VCaP (cell line): ENCODE results near the gene SEC16A.
A peak's percentile ranks its signal among the peaks of the same experiment; 100 is the strongest.

Experiments
- H3K27ac ChIP-seq: fragments of 450-650 bp; 2 replicates; pipeline ENCODE4 v1.5.1; 2017
- TF ChIP-seq, protein P1 (sequence below): fragments of 450-650 bp; conservative IDR thresholded peaks from 2 replicates; pipeline ENCODE4 v1.5.1; 2017; ENCODE audit warnings: mild to moderate bottlenecking, moderate library complexity

SEC16A gene

DNA sequence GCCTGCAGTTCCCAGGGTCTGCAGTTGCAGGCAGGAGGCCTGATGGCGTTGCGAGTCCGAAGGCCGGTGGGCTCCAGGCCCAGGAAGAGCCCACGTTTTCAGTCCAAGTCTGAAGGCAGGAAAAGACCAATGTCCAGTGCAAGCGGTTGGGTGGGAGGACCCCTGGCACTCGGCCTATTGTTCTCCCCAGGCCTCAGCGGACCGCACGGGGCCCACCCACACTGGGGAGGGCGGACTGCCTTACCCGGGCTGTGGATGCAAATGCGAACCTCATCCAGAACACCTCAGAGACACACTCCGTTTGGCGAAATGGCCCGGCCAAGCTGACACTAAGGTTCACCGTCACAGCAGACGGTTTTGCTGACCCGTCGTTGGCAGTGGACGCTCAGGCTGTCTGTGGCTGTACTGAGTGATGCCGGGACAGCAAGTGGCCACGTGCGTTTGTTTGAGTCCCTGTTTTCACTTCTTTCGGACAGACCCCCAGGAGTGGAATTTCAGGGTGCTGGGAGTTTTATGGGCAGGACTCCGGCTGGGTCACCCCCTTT is 10.2 kb upstream of the SEC16A start:
- no peak overlapping the region for H3K27ac ChIP-seq
- TF ChIP-seq, protein P1, sequence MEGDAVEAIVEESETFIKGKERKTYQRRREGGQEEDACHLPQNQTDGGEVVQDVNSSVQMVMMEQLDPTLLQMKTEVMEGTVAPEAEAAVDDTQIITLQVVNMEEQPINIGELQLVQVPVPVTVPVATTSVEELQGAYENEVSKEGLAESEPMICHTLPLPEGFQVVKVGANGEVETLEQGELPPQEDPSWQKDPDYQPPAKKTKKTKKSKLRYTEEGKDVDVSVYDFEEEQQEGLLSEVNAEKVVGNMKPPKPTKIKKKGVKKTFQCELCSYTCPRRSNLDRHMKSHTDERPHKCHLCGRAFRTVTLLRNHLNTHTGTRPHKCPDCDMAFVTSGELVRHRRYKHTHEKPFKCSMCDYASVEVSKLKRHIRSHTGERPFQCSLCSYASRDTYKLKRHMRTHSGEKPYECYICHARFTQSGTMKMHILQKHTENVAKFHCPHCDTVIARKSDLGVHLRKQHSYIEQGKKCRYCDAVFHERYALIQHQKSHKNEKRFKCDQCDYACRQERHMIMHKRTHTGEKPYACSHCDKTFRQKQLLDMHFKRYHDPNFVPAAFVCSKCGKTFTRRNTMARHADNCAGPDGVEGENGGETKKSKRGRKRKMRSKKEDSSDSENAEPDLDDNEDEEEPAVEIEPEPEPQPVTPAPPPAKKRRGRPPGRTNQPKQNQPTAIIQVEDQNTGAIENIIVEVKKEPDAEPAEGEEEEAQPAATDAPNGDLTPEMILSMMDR: no peak

DNA sequence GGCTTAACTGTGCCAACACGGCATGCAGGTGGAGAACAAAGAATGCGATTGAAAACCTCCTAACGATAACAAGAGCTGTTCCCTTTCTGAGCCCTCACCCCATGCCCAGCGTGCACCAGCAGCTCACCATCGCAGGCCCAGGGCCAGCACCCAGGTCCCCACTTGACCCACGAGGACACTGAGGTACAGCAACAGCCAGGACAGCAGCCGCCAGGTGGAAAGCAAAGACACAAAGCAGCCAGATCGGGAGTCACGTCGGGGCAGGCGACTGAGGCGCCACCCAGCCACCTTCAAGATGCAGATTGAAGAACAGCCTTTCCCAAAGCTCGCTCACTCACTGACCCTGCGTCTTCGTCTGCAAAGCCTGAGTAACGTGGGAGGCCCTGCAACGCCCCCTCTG is 6.9 kb upstream of the SEC16A start:
- TF ChIP-seq, protein P1: no peak
- H3K27ac ChIP-seq: no peak overlapping the region

DNA sequence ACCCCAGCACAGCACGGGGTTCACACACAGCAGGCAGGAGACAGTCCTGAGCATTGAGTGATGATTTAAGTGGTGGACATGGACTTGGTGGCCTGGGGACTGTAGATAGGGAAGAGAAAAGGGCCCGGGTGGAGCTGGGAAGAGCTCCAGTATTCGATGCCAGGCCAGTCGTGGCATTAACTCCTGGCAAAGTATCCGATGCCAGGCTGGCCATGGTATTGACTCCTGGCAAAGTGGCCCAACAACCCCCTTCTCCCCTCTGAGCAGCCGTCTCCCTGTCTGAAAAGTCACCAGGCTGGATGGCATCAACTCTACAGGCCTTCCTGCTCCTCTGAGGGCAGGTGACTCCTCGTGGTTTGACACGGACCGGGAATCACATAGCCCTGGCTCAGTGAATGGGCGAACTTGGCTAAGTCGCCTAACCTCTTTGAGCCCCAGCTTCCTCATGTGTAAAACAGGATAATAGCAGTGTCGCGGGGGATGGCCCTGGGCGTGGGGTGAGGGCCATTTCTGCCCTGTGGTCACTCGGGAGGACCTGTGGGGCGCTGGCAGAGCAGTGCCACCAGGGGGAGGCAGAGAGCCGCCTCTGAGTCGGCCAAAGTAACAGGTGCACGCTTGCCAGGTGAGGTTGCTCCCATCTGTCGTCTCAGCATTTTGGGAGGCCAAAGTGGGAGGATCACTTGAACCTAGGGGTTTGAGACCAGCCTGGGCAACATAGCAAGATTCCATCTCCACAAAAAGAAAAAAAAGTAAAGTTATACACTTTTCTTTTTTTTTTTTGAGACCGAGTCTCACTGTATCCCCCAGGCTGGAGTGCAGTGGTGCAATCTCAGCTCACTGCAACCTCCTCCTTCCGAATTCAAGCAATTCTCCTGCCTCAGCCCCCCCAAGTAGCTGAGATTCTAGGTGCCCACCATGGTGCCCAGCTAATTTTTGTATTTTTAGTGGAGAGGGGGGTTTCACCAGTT is 5.7 kb upstream of the SEC16A start:
- H3K27ac ChIP-seq: no peak overlapping the region
- TF ChIP-seq, protein P1: peak; percentile 99

DNA sequence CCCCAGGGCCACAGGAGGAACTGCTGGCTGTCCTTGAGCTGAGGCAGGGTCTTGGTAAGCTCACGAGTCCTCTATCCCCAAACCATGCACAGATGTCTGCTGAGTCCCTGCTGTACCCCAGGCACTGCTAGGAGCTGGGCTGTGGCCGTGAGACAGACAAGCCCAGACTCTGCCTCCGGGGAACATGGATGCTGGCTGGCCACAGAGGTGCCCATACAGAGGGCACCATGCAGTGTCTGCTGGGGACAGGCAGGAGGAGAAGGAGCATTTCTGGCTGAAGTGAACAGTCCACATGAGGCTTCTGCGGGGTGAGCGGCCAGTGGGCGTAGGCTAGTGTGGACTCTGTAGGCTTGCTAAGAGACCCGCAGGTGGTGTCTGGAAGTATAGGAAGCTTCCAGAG is 4.8 kb upstream of the SEC16A start:
- no peak overlapping the region for H3K27ac ChIP-seq
- TF ChIP-seq, protein P1: no peak

DNA sequence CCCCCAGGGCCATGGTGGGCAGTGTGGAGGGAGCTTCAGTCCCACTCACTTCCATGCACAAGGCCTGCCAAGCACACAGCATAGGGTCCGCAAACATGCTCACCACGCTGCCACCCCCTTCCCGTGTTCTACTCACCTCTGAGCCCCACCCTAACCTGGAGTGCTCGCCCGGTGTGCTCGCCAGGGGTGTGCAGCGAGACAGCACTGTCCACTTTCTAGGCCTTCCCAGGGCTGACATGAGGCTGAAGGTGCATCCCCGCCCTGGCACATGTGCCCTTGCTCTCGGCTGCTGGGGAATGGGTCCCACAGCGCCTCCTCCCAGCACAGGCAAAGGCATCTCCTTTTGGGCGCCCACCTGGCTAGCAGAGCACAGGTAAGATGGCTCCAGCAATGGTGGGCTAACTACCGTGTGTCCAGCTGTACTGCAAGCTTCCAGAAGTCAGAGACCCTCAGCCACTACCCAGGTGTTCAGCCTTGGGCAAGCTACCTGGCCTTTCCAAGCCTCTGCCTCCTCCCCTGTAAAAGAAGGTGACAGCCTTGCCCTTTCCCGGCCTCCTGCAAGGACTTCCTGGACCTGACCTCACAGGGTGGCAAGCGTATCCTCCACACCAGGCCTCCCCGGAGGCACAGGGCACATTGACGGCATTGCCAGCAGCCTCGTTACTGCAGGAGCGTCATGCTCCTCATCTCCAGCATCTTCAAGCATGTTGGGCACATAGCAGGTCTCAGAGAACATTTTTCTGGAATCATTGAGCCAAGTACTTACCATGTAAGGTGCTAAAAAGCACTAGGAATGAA is 4.2 kb upstream of the SEC16A start:
- TF ChIP-seq, protein P1: no peak
- no peak overlapping the region for H3K27ac ChIP-seq

DNA sequence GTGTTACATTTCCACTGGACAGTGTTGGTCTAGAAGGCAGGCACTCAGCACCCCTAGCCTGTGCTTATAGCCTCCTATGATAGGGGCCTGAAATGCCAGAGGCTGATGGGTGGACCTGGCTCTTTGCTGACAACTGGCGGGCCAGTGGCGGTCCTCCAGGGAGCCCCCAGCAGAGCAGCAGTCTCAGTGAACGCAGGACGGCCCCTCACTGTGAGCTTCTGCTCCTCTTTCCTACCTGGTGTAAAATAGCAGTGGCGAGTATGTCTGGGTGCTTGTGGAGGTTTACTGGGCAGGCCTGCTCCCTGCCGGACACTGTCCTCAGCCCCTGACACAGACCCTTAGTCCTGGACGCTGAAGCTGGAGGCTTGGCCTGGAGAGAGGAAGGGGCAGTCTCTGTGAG is 3.3 kb upstream of the SEC16A start:
- TF ChIP-seq, protein P1: no peak
- no peak overlapping the region for H3K27ac ChIP-seq
